Liver (tissue), 9 donors: ENCODE measurements around the gene TBC1D22B. TPM values are rescaled to one million over a fixed set of nuclear protein-coding genes. Genes with fewer than 3 reads are reported as not detected.

ENCODE experiments used
- DNase-seq: peaks from one replicate; pipeline ENCODE4 v3.0.0-alpha.2; 2017; ENCODE audit warnings: low spot score
- H3K27ac ChIP-seq, 2 donors: one replicate each; pipeline ENCODE4 v1.7.0; 2013; ENCODE audit warnings: inconsistent platforms in 2 of 2, low read length in 2 of 2, control low read depth in 1 of 2, low read depth in 1 of 2, mild to moderate bottlenecking in 1 of 2
- H3K27me3 ChIP-seq, 4 donors: one replicate each; pipeline versions ENCODE4 v1.6.1 to v1.7.0; 2013; ENCODE audit warnings: low read length in 3 of 4, inconsistent platforms in 1 of 4, mild to moderate bottlenecking in 1 of 4, moderate library complexity in 1 of 4; ENCODE audit not compliant: control insufficient read depth in 4 of 4, insufficient read depth in 4 of 4
- H3K36me3 ChIP-seq, 4 donors: one replicate each; pipeline versions ENCODE4 v1.6.1 to v1.7.0; 2013; ENCODE audit warnings: low read length in 3 of 4, mild to moderate bottlenecking in 3 of 4, low read depth in 1 of 4, moderate library complexity in 1 of 4; ENCODE audit not compliant: control insufficient read depth in 4 of 4, insufficient read depth in 3 of 4
- H3K4me1 ChIP-seq, 4 donors: one replicate each; pipeline versions ENCODE4 v1.6.1 to v1.7.0; 2013; ENCODE audit warnings: low read length in 3 of 4, mild to moderate bottlenecking in 3 of 4, moderate library complexity in 1 of 4; ENCODE audit not compliant: control insufficient read depth in 4 of 4, insufficient read depth in 4 of 4
- H3K4me3 ChIP-seq, 3 donors: one replicate each; pipeline versions ENCODE4 v1.6.1 to v1.7.0; 2013; ENCODE audit warnings: low read length in 3 of 3, control low read depth in 1 of 3, low read depth in 1 of 3, mild to moderate bottlenecking in 1 of 3
- H3K9ac ChIP-seq, 2 donors: one replicate each; pipeline ENCODE4 v1.7.0; 2013; ENCODE audit warnings: low read length in 2 of 2, mild to moderate bottlenecking in 2 of 2, moderate library complexity in 2 of 2, control low read depth in 1 of 2, low read depth in 1 of 2
- H3K9me3 ChIP-seq, 4 donors: one replicate each; pipeline versions ENCODE4 v1.6.1 to v1.7.0; 2013; ENCODE audit warnings: low read length in 3 of 4; ENCODE audit not compliant: control insufficient read depth in 4 of 4
- EGR1 ChIP-seq, 2 donors: IDR thresholded peaks; 2 replicates each; pipeline ENCODE4 v1.6.1; 2016 to 2018; ENCODE audit warnings: antibody characterized with exemption in 2 of 2, low read depth in 2 of 2
- FOXA1 ChIP-seq: IDR thresholded peaks from 2 replicates; pipeline ENCODE4 v1.6.1; 2016; ENCODE audit warnings: antibody characterized with exemption
- GABPA ChIP-seq, 2 donors: IDR thresholded peaks in 1 of 2; conservative IDR thresholded peaks in 1 of 2; 2 replicates each; pipeline ENCODE4 v1.6.1; 2016; ENCODE audit warnings: antibody characterized with exemption in 2 of 2, mild to moderate bottlenecking in 1 of 2, moderate library complexity in 1 of 2
- HNF4G ChIP-seq: IDR thresholded peaks from 2 replicates; pipeline ENCODE4 v1.6.1; 2016; ENCODE audit warnings: antibody characterized with exemption
- JUND ChIP-seq, 2 donors: IDR thresholded peaks; 2 replicates each; pipeline ENCODE4 v1.6.1; 2016; ENCODE audit warnings: antibody characterized with exemption in 2 of 2
- NR2F2 ChIP-seq: IDR thresholded peaks from 2 replicates; pipeline ENCODE4 v1.6.1; 2016; ENCODE audit warnings: antibody characterized with exemption
- RAD21 ChIP-seq, 2 donors: IDR thresholded peaks; 2 replicates each; pipeline ENCODE4 v1.6.1; 2016; ENCODE audit warnings: antibody characterized with exemption in 2 of 2, mild to moderate bottlenecking in 2 of 2
- RXRA ChIP-seq, 2 donors: IDR thresholded peaks; 2 replicates each; pipeline ENCODE4 v1.6.1; 2017 to 2018; ENCODE audit warnings: antibody characterized with exemption in 2 of 2, mild to moderate bottlenecking in 1 of 2
- SP1 ChIP-seq: IDR thresholded peaks from 2 replicates; pipeline ENCODE4 v1.6.1; 2018; ENCODE audit warnings: antibody characterized with exemption, mild to moderate bottlenecking
- TAF1 ChIP-seq: conservative IDR thresholded peaks from 2 replicates; pipeline ENCODE4 v1.6.1; 2016; ENCODE audit warnings: antibody characterized with exemption, mild to moderate bottlenecking
- YY1 ChIP-seq: IDR thresholded peaks from 2 replicates; pipeline ENCODE4 v1.6.1; 2016; ENCODE audit warnings: antibody characterized with exemption, mild to moderate bottlenecking
- WGBS: extraction: QIAGEN DNeasy Blood & Tissue Kit; methylation state at CpG from one replicate; pipeline ENCODE4 v1.1.7; 2013; 5-methylcytosine and 5-hydroxymethylcytosine counted together
- polyA plus RNA-seq, 2 donors: library from polyadenylated mRNA; stranded (reverse) in 1 of 2; unstranded in 1 of 2; fragments of 200-250 nt in 1 of 2; fragments of >200 nt in 1 of 2; fragmentation: Nextera tagmentation in 1 of 2; extraction: Ambion mirVana in 1 of 2; gene quantifications; one replicate each; pipeline versions ENCODE4 v1.2.1 to v1.2.3, GENCODE V29; 2013 to 2015
- total RNA-seq, 2 donors: library from RNA; depleted of rRNA; stranded (reverse); fragments of >200 nt; gene quantifications; one replicate each; pipeline ENCODE4 v1.2.3, GENCODE V29; 2014
- TF ChIP-seq, protein P1 (sequence below): fragments of 150-350 bp; IDR thresholded peaks from 2 replicates; pipeline ENCODE4 v1.5.1; 2017; ENCODE audit warnings: improper control_type of control experiment, low read depth, low read length; ENCODE audit not compliant: missing input control
- TF ChIP-seq, protein P2 (sequence below): IDR thresholded peaks from 2 replicates; pipeline ENCODE4 v1.6.1; 2016; ENCODE audit warnings: antibody characterized with exemption
- TF ChIP-seq, protein P3 (sequence below): IDR thresholded peaks from 2 replicates; pipeline ENCODE4 v1.6.1; 2016; ENCODE audit warnings: antibody characterized with exemption
- TF ChIP-seq, protein P4 (sequence below): IDR thresholded peaks from 2 replicates; pipeline ENCODE4 v1.6.1; 2016; ENCODE audit warnings: antibody characterized with exemption, mild to moderate bottlenecking
- donor health status: healthy.
- donor health status: healthy.
- donor health status: healthy.
- donor health status: healthy.
- donor health status: healthy.

TBC1D22B gene
- total and polyA plus RNA-seq, 4 donors: 1.4 to 10.7 (median 1.9) TPM

DNA sequence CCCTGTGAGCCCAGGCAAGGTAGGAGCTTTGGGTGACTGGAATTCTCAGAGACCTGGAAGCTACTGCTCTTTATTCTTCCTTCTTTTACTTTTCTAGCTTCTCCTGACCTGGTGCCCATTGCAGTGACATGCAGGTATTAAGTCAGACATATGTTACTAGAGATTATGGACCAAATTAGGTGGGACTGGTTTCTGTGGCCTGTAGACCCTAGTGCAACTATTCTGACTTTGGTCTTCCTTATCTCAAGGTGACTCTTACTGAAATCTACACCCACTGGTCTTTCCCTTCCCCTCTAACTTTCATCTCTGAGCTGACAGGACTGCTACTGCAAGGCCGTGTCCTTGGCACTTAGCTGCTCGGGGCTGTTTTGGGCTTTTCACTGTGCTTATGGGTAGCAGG is 24.8 kb downstream of the TBC1D22B start:
- H3K9me3 ChIP-seq: no peaks in the 10 kb centered on the region
- no peak for DNase-seq
- H3K36me3 ChIP-seq: peaks cover 0 to 12% (median 6%) of the 10 kb centered on the region in 4 donors
- H3K27ac ChIP-seq: no peak overlapping the region
- H3K4me1 ChIP-seq: peaks cover 9 to 44% (median 40%) of the 10 kb centered on the region in 4 donors
- no peak overlapping the region for H3K9ac ChIP-seq
- WGBS: 94% methylated on average over 2 of the region's 2 CpGs
- no peaks in the 10 kb centered on the region for H3K27me3 ChIP-seq
- no peak overlapping the region for H3K4me3 ChIP-seq
- TF ChIP-seq GABPA (IDR thresholded peaks at IDR 0.05 in 1 of 2, conservative IDR thresholded peaks at IDR 0.05 in 1 of 2) (no peak), HNF4G (no peak), TAF1 (no peak), YY1 (no peak), SP1 (no peak), RAD21 (IDR thresholded peaks at IDR 0.05) (no peak), FOXA1 (no peak), RXRA (IDR thresholded peaks at IDR 0.05) (no peak), EGR1 (IDR thresholded peaks at IDR 0.05; ENCODE audit: low read depth in 2 of 2) (no peak), NR2F2 (no peak)
- TF ChIP-seq, protein P1, sequence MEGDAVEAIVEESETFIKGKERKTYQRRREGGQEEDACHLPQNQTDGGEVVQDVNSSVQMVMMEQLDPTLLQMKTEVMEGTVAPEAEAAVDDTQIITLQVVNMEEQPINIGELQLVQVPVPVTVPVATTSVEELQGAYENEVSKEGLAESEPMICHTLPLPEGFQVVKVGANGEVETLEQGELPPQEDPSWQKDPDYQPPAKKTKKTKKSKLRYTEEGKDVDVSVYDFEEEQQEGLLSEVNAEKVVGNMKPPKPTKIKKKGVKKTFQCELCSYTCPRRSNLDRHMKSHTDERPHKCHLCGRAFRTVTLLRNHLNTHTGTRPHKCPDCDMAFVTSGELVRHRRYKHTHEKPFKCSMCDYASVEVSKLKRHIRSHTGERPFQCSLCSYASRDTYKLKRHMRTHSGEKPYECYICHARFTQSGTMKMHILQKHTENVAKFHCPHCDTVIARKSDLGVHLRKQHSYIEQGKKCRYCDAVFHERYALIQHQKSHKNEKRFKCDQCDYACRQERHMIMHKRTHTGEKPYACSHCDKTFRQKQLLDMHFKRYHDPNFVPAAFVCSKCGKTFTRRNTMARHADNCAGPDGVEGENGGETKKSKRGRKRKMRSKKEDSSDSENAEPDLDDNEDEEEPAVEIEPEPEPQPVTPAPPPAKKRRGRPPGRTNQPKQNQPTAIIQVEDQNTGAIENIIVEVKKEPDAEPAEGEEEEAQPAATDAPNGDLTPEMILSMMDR: no peak
- TF ChIP-seq, protein P2, sequence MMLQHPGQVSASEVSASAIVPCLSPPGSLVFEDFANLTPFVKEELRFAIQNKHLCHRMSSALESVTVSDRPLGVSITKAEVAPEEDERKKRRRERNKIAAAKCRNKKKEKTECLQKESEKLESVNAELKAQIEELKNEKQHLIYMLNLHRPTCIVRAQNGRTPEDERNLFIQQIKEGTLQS: no peak
- TF ChIP-seq, protein P3, sequence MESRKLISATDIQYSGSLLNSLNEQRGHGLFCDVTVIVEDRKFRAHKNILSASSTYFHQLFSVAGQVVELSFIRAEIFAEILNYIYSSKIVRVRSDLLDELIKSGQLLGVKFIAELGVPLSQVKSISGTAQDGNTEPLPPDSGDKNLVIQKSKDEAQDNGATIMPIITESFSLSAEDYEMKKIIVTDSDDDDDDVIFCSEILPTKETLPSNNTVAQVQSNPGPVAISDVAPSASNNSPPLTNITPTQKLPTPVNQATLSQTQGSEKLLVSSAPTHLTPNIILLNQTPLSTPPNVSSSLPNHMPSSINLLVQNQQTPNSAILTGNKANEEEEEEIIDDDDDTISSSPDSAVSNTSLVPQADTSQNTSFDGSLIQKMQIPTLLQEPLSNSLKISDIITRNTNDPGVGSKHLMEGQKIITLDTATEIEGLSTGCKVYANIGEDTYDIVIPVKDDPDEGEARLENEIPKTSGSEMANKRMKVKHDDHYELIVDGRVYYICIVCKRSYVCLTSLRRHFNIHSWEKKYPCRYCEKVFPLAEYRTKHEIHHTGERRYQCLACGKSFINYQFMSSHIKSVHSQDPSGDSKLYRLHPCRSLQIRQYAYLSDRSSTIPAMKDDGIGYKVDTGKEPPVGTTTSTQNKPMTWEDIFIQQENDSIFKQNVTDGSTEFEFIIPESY: no peak

DNA sequence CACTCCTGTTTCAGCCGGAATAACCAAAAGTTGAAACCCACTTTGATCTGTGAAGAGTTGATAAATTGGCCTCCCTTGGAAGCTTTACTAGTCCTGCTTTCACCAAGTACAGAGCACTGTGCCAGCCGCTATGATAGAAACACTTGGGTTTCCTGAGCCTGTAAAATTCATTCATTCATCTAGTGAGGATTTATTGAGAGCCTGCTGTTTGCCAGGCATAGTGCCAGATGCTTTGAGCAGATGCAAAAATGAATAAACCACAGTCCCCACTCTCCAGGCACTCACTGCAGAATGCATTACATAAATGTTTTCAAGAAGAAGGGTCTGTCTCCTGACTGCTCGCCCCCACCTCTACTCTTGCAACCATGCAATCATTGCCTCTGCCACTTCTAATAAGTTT is 25.7 kb downstream of the TBC1D22B start:
- no peak for DNase-seq
- no peaks in the 10 kb centered on the region for H3K9me3 ChIP-seq
- H3K9ac ChIP-seq: no peak overlapping the region
- H3K36me3 ChIP-seq: peaks cover 0 to 15% (median 6%) of the 10 kb centered on the region in 4 donors
- 73% methylated on average over 3 of the region's 3 CpGs for WGBS
- no peaks in the 10 kb centered on the region for H3K27me3 ChIP-seq
- H3K4me1 ChIP-seq: peaks cover 9 to 39% (median 36%) of the 10 kb centered on the region in 4 donors
- peak overlapping the region; percentile 56 to 73 for H3K27ac ChIP-seq
- TF ChIP-seq FOXA1 (no peak), YY1 (no peak), JUND (IDR thresholded peaks at IDR 0.05) (no peak), EGR1 (IDR thresholded peaks at IDR 0.05; ENCODE audit: low read depth in 2 of 2) (no peak), TAF1 (no peak), RAD21 (IDR thresholded peaks at IDR 0.05) (no peak)
- TF ChIP-seq, protein P4, sequence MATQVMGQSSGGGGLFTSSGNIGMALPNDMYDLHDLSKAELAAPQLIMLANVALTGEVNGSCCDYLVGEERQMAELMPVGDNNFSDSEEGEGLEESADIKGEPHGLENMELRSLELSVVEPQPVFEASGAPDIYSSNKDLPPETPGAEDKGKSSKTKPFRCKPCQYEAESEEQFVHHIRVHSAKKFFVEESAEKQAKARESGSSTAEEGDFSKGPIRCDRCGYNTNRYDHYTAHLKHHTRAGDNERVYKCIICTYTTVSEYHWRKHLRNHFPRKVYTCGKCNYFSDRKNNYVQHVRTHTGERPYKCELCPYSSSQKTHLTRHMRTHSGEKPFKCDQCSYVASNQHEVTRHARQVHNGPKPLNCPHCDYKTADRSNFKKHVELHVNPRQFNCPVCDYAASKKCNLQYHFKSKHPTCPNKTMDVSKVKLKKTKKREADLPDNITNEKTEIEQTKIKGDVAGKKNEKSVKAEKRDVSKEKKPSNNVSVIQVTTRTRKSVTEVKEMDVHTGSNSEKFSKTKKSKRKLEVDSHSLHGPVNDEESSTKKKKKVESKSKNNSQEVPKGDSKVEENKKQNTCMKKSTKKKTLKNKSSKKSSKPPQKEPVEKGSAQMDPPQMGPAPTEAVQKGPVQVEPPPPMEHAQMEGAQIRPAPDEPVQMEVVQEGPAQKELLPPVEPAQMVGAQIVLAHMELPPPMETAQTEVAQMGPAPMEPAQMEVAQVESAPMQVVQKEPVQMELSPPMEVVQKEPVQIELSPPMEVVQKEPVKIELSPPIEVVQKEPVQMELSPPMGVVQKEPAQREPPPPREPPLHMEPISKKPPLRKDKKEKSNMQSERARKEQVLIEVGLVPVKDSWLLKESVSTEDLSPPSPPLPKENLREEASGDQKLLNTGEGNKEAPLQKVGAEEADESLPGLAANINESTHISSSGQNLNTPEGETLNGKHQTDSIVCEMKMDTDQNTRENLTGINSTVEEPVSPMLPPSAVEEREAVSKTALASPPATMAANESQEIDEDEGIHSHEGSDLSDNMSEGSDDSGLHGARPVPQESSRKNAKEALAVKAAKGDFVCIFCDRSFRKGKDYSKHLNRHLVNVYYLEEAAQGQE: no peak
- H3K4me3 ChIP-seq: no peak overlapping the region
